HCT116 (cell line): Measurements from ENCODE around the gene GSTT2B. TPM values are rescaled to one million over a fixed set of nuclear protein-coding genes. Genes with fewer than 3 reads are reported as not detected.
"Not testable (repeated sequence)": the region's sequence is repeated elsewhere in the genome, so short reads cannot be mapped to it uniquely, and the experiment has no call there.

ENCODE experiments used
- ATAC-seq: fragments of 200-7000 bp; cut with Tn5 transposase; 2 replicates; pipeline ENCODE4 v1.9.1; 2020; ENCODE audit warnings: mild to moderate bottlenecking, moderate library complexity
- Bru-seq: library from RNA; stranded (reverse); fragments of 400-500 nt; gene quantifications from one replicate; lab custom pipeline; 2021; lab: Mats Ljungman, UMichigan
- BruChase-seq, 2 experiments: library from RNA; stranded (reverse); fragments of 400-500 nt; gene quantifications; one replicate each; lab custom pipeline; 2021; lab: Mats Ljungman, UMichigan
- BruUV-seq: library from RNA; stranded (reverse); fragments of 400-500 nt; replicated peaks from 2 replicates; lab custom pipeline; 2021; lab: Mats Ljungman, UMichigan
- CTCF ChIA-PET: fragments of 300-600 bp; sonication (Branson Sonifier 250); formaldehyde crosslinking; loops from one replicate; lab custom pipeline; 2021; ENCODE audit warnings: antibody characterized with exemption; lab: Charles Lee
- POLR2A ChIA-PET: fragments of 300-600, 350-600 bp; sonication (Branson Sonifier 250); formaldehyde crosslinking; loops from one replicate; lab custom pipeline; 2021; ENCODE audit warnings: antibody characterized with exemption; lab: Charles Lee
- RAD21 ChIA-PET, 2 experiments: fragments of 300-600 bp; sonication (Branson Sonifier 250); formaldehyde crosslinking; loops; one replicate each; lab custom pipeline; 2023; ENCODE audit warnings: low total read pairs in 2 of 2; ENCODE audit not compliant: uncharacterized antibody in 2 of 2, unreplicated experiment in 2 of 2, low non-redundant PET in 1 of 2; lab: Charles Lee
- DNase-seq: peaks from one replicate; pipeline ENCODE4 v3.0.0-alpha.2; 2010; ENCODE audit warnings: low read depth, low spot score
- H2AFZ ChIP-seq: fragments of 200-600 bp; shearing (Covaris generic), sonication (generic); 2 replicates; pipeline ENCODE4 v1.6.1; 2017; ENCODE audit warnings: low read depth, mixed run types, mixed read lengths, antibody characterized with exemption, low read length; ENCODE audit not compliant: poor library complexity, severe bottlenecking
- H3K27ac ChIP-seq: 2 replicates; pipeline ENCODE4 v1.5.1; 2012; ENCODE audit warnings: low read depth, low read length
- H3K27me3 ChIP-seq: fragments of 200-600 bp; sonication (generic); 2 replicates; pipeline ENCODE4 v1.6.1; 2016; ENCODE audit warnings: mixed run types, low read length, mixed read lengths; ENCODE audit not compliant: insufficient read depth
- H3K36me3 ChIP-seq, 2 experiments: fragments of 200-500 bp in 1 of 2; fragments of 200-600 bp in 1 of 2; sonication (Bioruptor generic) in 1 of 2; sonication (generic) in 1 of 2; 2 replicates each; pipeline versions ENCODE4 v1.5.1 to v1.6.1; 2014 to 2016; ENCODE audit warnings: low read length in 2 of 2, inconsistent platforms in 1 of 2, mixed read lengths in 1 of 2, mixed run types in 1 of 2; ENCODE audit not compliant: insufficient read depth in 2 of 2, control insufficient read depth in 1 of 2
- H3K4me1 ChIP-seq, 2 experiments: fragments of 200-600 bp in 1 of 2; sonication (generic) in 1 of 2; 2 replicates each; pipeline versions ENCODE4 v1.5.1 to v1.6.1; 2012 to 2017; ENCODE audit warnings: low read length in 2 of 2, inconsistent platforms in 1 of 2, mild to moderate bottlenecking in 1 of 2, mixed read lengths in 1 of 2, mixed run types in 1 of 2, moderate library complexity in 1 of 2; ENCODE audit not compliant: insufficient read depth in 2 of 2, control insufficient read depth in 1 of 2
- H3K4me2 ChIP-seq: fragments of 200-600 bp; sonication (generic); 2 replicates; pipeline ENCODE4 v1.6.1; 2017; ENCODE audit warnings: mixed run types, low read length, mixed read lengths
- H3K4me3 ChIP-seq, 2 experiments: fragments of 200-600 bp in 1 of 2; sonication (generic) in 1 of 2; replicated peaks in 1 of 2; 2 replicates each; pipeline ENCODE4 v1.5.1; 2011 to 2016; ENCODE audit warnings: low read length in 2 of 2, control low read depth in 1 of 2, low read depth in 1 of 2, mild to moderate bottlenecking in 1 of 2, mixed read lengths in 1 of 2, mixed run types in 1 of 2
- H3K79me2 ChIP-seq: fragments of 200-600 bp; sonication (generic); 2 replicates; pipeline ENCODE4 v1.6.1; 2017; ENCODE audit warnings: mild to moderate bottlenecking, mixed run types, low read length, moderate library complexity, mixed read lengths; ENCODE audit not compliant: insufficient read depth
- H3K9ac ChIP-seq: fragments of 200-600 bp; sonication (generic); 2 replicates; pipeline ENCODE4 v1.6.1; 2016; ENCODE audit warnings: low read length, mixed read lengths
- H3K9me2 ChIP-seq: fragments of 200-600 bp; sonication (generic), shearing (Covaris generic); 2 replicates; pipeline ENCODE4 v1.6.1; 2017; ENCODE audit warnings: mixed run types, mild to moderate bottlenecking, moderate library complexity; ENCODE audit not compliant: insufficient read depth
- H3K9me3 ChIP-seq, 2 experiments: fragments of 200-500 bp in 1 of 2; fragments of 200-600 bp in 1 of 2; sonication (Bioruptor generic) in 1 of 2; sonication (generic) in 1 of 2; 2 replicates each; pipeline ENCODE4 v1.6.1; 2014 to 2017; ENCODE audit warnings: low read length in 2 of 2, mixed read lengths in 2 of 2, inconsistent platforms in 1 of 2, low read depth in 1 of 2, mild to moderate bottlenecking in 1 of 2, mixed run types in 1 of 2, moderate library complexity in 1 of 2; ENCODE audit not compliant: control insufficient read depth in 1 of 2, insufficient read depth in 1 of 2
- H4K20me1 ChIP-seq: fragments of 200-600 bp; sonication (generic), shearing (Covaris generic); 2 replicates; pipeline ENCODE4 v1.6.1; 2017; ENCODE audit warnings: mixed run types, mild to moderate bottlenecking, moderate library complexity; ENCODE audit not compliant: insufficient read depth
- ATF3 ChIP-seq: IDR thresholded peaks from 2 replicates; pipeline ENCODE4 v1.6.1; 2012
- CBX3 ChIP-seq: IDR thresholded peaks from 2 replicates; pipeline ENCODE4 v1.6.1; 2012; ENCODE audit warnings: low read depth
- ELF1 ChIP-seq: IDR thresholded peaks from 2 replicates; pipeline ENCODE4 v1.6.1; 2012; ENCODE audit warnings: low read depth, borderline replicate concordance
- EZH2 ChIP-seq: fragments of 200-600 bp; sonication (generic); IDR thresholded peaks from 2 replicates; pipeline ENCODE4 v1.6.1; 2017; ENCODE audit warnings: antibody characterized with exemption, mixed run types
- EZH2phosphoT487 ChIP-seq: fragments of 200-600 bp; IDR thresholded peaks from 2 replicates; pipeline ENCODE4 v1.6.1; 2018; ENCODE audit warnings: antibody characterized with exemption, borderline replicate concordance
- JUND ChIP-seq: IDR thresholded peaks from 2 replicates; pipeline ENCODE4 v1.6.1; 2012
- MAX ChIP-seq: IDR thresholded peaks from 2 replicates; pipeline ENCODE4 v1.6.1; 2012
- RAD21 ChIP-seq: IDR thresholded peaks from 2 replicates; pipeline ENCODE4 v1.6.1; 2012; ENCODE audit warnings: low read depth, mild to moderate bottlenecking
- REST ChIP-seq: IDR thresholded peaks from 2 replicates; pipeline ENCODE4 v1.6.1; 2012; ENCODE audit warnings: low read depth
- SIN3A ChIP-seq: IDR thresholded peaks from 2 replicates; pipeline ENCODE4 v1.6.1; 2012; ENCODE audit warnings: low read depth
- TCF7L2 ChIP-seq: IDR thresholded peaks from 2 replicates; pipeline ENCODE4 v1.7.0; 2011; ENCODE audit warnings: borderline replicate concordance, inconsistent platforms; ENCODE audit not compliant: insufficient read depth, insufficient read length; ENCODE audit errors: extremely low read depth
- YY1 ChIP-seq: IDR thresholded peaks from 2 replicates; pipeline ENCODE4 v1.6.1; 2011; ENCODE audit warnings: low read length, low read depth, moderate library complexity, mild to moderate bottlenecking; ENCODE audit not compliant: insufficient replicate concordance; ENCODE audit errors: extremely low read depth
- intact Hi-C: fragments of 100-400 bp; cut with micrococcal nuclease; formaldehyde crosslinking; loops from 2 replicates; pipeline ENCODE4 v1.10.0; 2022
- long read RNA-seq: library from polyadenylated mRNA; unstranded; transcript quantifications from one replicate; pipeline ENCODE4 v2.0.0, GENCODE V29; 2021; ENCODE audit not compliant: unreplicated experiment
- polyA plus RNA-seq: library from polyadenylated mRNA; unstranded; fragments of >200 nt; gene quantifications from 2 replicates; pipeline ENCODE4 v1.2.1, GENCODE V29; 2012; ENCODE audit warnings: missing spikeins
- total RNA-seq: library from RNA; stranded (reverse); gene quantifications from one replicate; pipeline ENCODE4 v1.2.1, GENCODE V29; 2021; ENCODE audit not compliant: unreplicated experiment

Gene GSTT2B
- total RNA-seq (14.3 TPM), Bru-seq, nascent RNA (percentile 49 among the genes with signal in this experiment), BruChase-seq, experiment 1, labeled RNA remaining after a 6-hour chase (percentile 59 among the genes with signal in this experiment), BruChase-seq, experiment 2, labeled RNA remaining after a 2-hour chase (percentile 58 among the genes with signal in this experiment)
- polyA plus RNA-seq: 16.7 and 20.2 TPM in 2 replicates
- long read RNA-seq, partial matches to known transcripts: 5 of 14 reads
- long read RNA-seq, other reads (novel, unspliced or antisense): 6 of 14 reads

- H3K36me3 ChIP-seq, DNase-seq, H3K4me1 ChIP-seq, H3K27me3 ChIP-seq, H2AFZ ChIP-seq, H3K9me3 ChIP-seq, intact Hi-C loops, H3K9ac ChIP-seq, BruUV-seq, H3K9me2 ChIP-seq, H3K79me2 ChIP-seq, H4K20me1 ChIP-seq, CTCF ChIA-PET, H3K27ac ChIP-seq, RAD21 ChIA-PET, POLR2A ChIA-PET: not testable (repeated sequence)
- Histone ChIP-seq H3K4me3 (peak within 1 kb of the TSS; percentile 23 to 34; a peak in 3 of 4 replicates), H3K4me2 (peak within 1 kb of the TSS; percentile 40)
- ATAC-seq: peak; percentile 90
Observed at GRCh38 chr22:23961084-23961771, at the start of gene GSTT2B. Gene GSTT2B (minus strand): TSS chr22:23961195. CDS start chr22:23961131, 64 bp downstream.

- DNase-seq (no peak), ATAC-seq (no peak)
- H3K4me2 ChIP-seq: no peak overlapping the region
- no peak overlapping the region for H3K9ac ChIP-seq
- peaks cover 36% of the 10 kb centered on the region for H3K79me2 ChIP-seq
- 0 out of 2 replicates have a peak, but pooled peaks cover 5% of the 10 kb centered on the region for H4K20me1 ChIP-seq
- no peaks in the 10 kb centered on the region for H3K9me2 ChIP-seq
- H3K27ac ChIP-seq: no peak overlapping the region
- ChIA-PET CTCF (interaction anchor here (0.9 kb wide), 1 partner anchor 147 kb away, joined by 3 read pairs; no protein-coding TSS in a partner anchor), POLR2A (interaction anchor here (1.3 kb wide), 1 partner anchor 13 kb away, joined by 3 read pairs; no protein-coding TSS in a partner anchor), RAD21 (no interaction called here)
- H2AFZ ChIP-seq: no peak overlapping the region
- intact Hi-C loops: loop anchor here (10.0 kb wide), 1 partner anchor 145 kb away; no protein-coding TSS in a partner anchor
- no peaks in the 10 kb centered on the region for H3K36me3 ChIP-seq
- H3K27me3 ChIP-seq: no peaks in the 10 kb centered on the region
- H3K4me3 ChIP-seq: no peak overlapping the region
- H3K9me3 ChIP-seq: no peaks in the 10 kb centered on the region; a peak in 1 of 4 replicates
- H3K4me1 ChIP-seq: peaks cover 6 to 8% of the 10 kb centered on the region in 2 experiments; a peak in 3 of 4 replicates
- BruUV-seq: no TSS peak
- TF ChIP-seq EZH2: no peak
- no peak for TF ChIP-seq JUND
- no peak for TF ChIP-seq YY1
- TF ChIP-seq ATF3: no peak
- no peak for TF ChIP-seq SIN3A
- no peak for TF ChIP-seq REST
- no peak for TF ChIP-seq ELF1
- TF ChIP-seq MAX: no peak
- TF ChIP-seq TCF7L2: no peak
- no peak for TF ChIP-seq EZH2phosphoT487
- TF ChIP-seq RAD21: no peak
- TF ChIP-seq CBX3: no peak
Observed at GRCh38 chr22:24010018-24010391, 49.0 kb upstream of the GSTT2B start.
